Measurements from ENCODE around the gene PDZK1.
A peak's percentile ranks its signal among the peaks of the same experiment; 100 is the strongest.

The PDZK1 gene

GRCh38 chr1:145714524-145715111 is 7.5 kb upstream of the PDZK1 start:
- H3K36me3 ChIP-seq: no peaks in the 10 kb centered on the region
- H3K9me3 ChIP-seq (ENCODE audit: severe bottlenecking): no peaks in the 10 kb centered on the region
- no peak overlapping the region for H3K4me3 ChIP-seq (ENCODE audit: low read depth, low read length)
- no peaks in the 10 kb centered on the region for H3K27me3 ChIP-seq (ENCODE audit: insufficient read depth, low read depth, severe bottlenecking)
- DNase-seq: no peak
- no peak overlapping the region for H3K27ac ChIP-seq
- no peak for TF ChIP-seq CTCF (IDR thresholded peaks at IDR 0.05; ENCODE audit: low read depth, low read length)

GRCh38 chr1:145711213-145711651 is 4.1 kb upstream of the PDZK1 start:
- Histone ChIP-seq H3K27me3 (ENCODE audit: insufficient read depth, low read depth, severe bottlenecking) (no peaks in the 10 kb centered on the region), H3K27ac (no peak overlapping the region), H3K9me3 (ENCODE audit: severe bottlenecking) (no peaks in the 10 kb centered on the region), H3K36me3 (no peaks in the 10 kb centered on the region), H3K4me3 (ENCODE audit: low read depth, low read length) (no peak overlapping the region)
- no peak for DNase-seq
- TF ChIP-seq CTCF (IDR thresholded peaks at IDR 0.05; ENCODE audit: low read depth, low read length): no peak

GRCh38 chr1:145710291-145711027 is 3.3 kb upstream of the PDZK1 start:
- DNase-seq: no peak
- H3K27me3 ChIP-seq (ENCODE audit: insufficient read depth, low read depth, severe bottlenecking): no peaks in the 10 kb centered on the region
- H3K9me3 ChIP-seq (ENCODE audit: severe bottlenecking): no peaks in the 10 kb centered on the region
- H3K4me3 ChIP-seq (ENCODE audit: low read depth, low read length): no peak overlapping the region
- TF ChIP-seq CTCF (IDR thresholded peaks at IDR 0.05; ENCODE audit: low read depth, low read length): no peak
- no peaks in the 10 kb centered on the region for H3K36me3 ChIP-seq
- no peak overlapping the region for H3K27ac ChIP-seq

GRCh38 chr1:145708063-145708462 is 895 bp upstream of the PDZK1 start:
- Histone ChIP-seq H3K4me3 (ENCODE audit: low read depth, low read length) (no peak overlapping the region), H3K9me3 (ENCODE audit: severe bottlenecking) (no peaks in the 10 kb centered on the region), H3K36me3 (no peaks in the 10 kb centered on the region), H3K27ac (peak overlapping the region; percentile 0; the same call in 1 of the 2 replicates), H3K27me3 (ENCODE audit: insufficient read depth, low read depth, severe bottlenecking) (no peaks in the 10 kb centered on the region)
- no peak for TF ChIP-seq CTCF (IDR thresholded peaks at IDR 0.05; ENCODE audit: low read depth, low read length)
- peak; percentile 96 for DNase-seq

GRCh38 chr1:145706086-145706664 is 993 bp downstream of the PDZK1 start:
- Histone ChIP-seq H3K9me3 (ENCODE audit: severe bottlenecking) (no peaks in the 10 kb centered on the region), H3K27ac (no peak overlapping the region), H3K4me3 (ENCODE audit: low read depth, low read length) (no peak overlapping the region), H3K36me3 (no peaks in the 10 kb centered on the region), H3K27me3 (ENCODE audit: insufficient read depth, low read depth, severe bottlenecking) (no peaks in the 10 kb centered on the region)
- DNase-seq: no peak
- no peak for TF ChIP-seq CTCF (IDR thresholded peaks at IDR 0.05; ENCODE audit: low read depth, low read length)
